ENCODE data around the gene AUTS2. TPM values are rescaled to one million over a fixed set of nuclear protein-coding genes. Genes with fewer than 3 reads are reported as not detected.

The AUTS2 gene
- total and polyA plus RNA-seq, 2 of the 8 experiments (the other 6 are each of a cell fraction or from before 2014, with no cell fraction given), result 25.9 to 101 TPM

- no peak overlapping the region for H3K27ac ChIP-seq (ENCODE audit: low read depth, low read length)
- H3K14ac ChIP-seq (ENCODE audit: insufficient read length), result no peak overlapping the region
- H3K23me2 ChIP-seq (ENCODE audit: low read depth, low read length), result no peaks in the 10 kb centered on the region
- no peak overlapping the region for H3K4ac ChIP-seq (replicated peaks; ENCODE audit: insufficient read length, low read depth, low read length)
- no peaks in the 10 kb centered on the region for H3K79me1 ChIP-seq (ENCODE audit: low read depth, low read length)
- POLR2A ChIA-PET (ENCODE audit: partially characterized antibody), result no interaction called here
- no peak overlapping the region for H2BK20ac ChIP-seq (ENCODE audit: low read length)
- no peak overlapping the region for H4K8ac ChIP-seq (ENCODE audit: extremely low read depth, insufficient read depth, low read length)
- H3K9ac ChIP-seq (replicated peaks in 1 of 4; ENCODE audit: extremely low read depth in 1 of 4, low read depth in 3 of 4, low read length in 3 of 4), result no peak overlapping the region
- H3K23ac ChIP-seq (ENCODE audit: insufficient read length), result no peak overlapping the region
- H2AFZ ChIP-seq (ENCODE audit: low read length), result no peak overlapping the region
- H3K4me3 ChIP-seq (ENCODE audit: extremely low read depth in 1 of 4, insufficient read depth in 2 of 4, low read depth in 3 of 4, low read length in 4 of 4), result no peak overlapping the region
- H4K20me1 ChIP-seq (replicated peaks in 1 of 2; ENCODE audit: control insufficient read depth in 1 of 2, insufficient read depth in 2 of 2, low read length in 2 of 2), result no peaks in the 10 kb centered on the region
- H3K56ac ChIP-seq (replicated peaks; ENCODE audit: insufficient read length, low read depth, low read length), result no peak overlapping the region
- H2BK5ac ChIP-seq (ENCODE audit: low read depth, low read length), result no peak overlapping the region
- no peak overlapping the region for H2AK5ac ChIP-seq (ENCODE audit: low read depth, low read length)
- no peaks in the 10 kb centered on the region for H3K9me3 ChIP-seq (ENCODE audit: insufficient read depth in 2 of 2, low read depth in 1 of 2, low read length in 1 of 2)
- H3K36me3 ChIP-seq (ENCODE audit: control insufficient read depth in 2 of 4, insufficient read depth in 4 of 4, low read length in 3 of 4), result no peaks in the 10 kb centered on the region
- no peak overlapping the region for H2BK120ac ChIP-seq (replicated peaks; ENCODE audit: low read depth, low read length)
- no peak overlapping the region for H4K5ac ChIP-seq (ENCODE audit: insufficient read length, low read depth, low read length)
- CTCF ChIA-PET (ENCODE audit: partially characterized antibody), result no interaction called here
- H3K79me2 ChIP-seq (ENCODE audit: control insufficient read depth in 1 of 2, insufficient read depth in 2 of 2, low read length in 2 of 2), result no peaks in the 10 kb centered on the region
- no peak overlapping the region for H3K4me2 ChIP-seq (ENCODE audit: insufficient read depth in 1 of 2, low read depth in 2 of 2, low read length in 2 of 2)
- H3K27me3 ChIP-seq (replicated peaks in 1 of 4; ENCODE audit: control insufficient read depth in 3 of 4, extremely low read depth in 1 of 4, insufficient read depth in 3 of 4, low read length in 3 of 4), result no peaks in the 10 kb centered on the region
- no peak overlapping the region for H3K18ac ChIP-seq (ENCODE audit: extremely low read depth, low read length)
- no peak overlapping the region for H2BK12ac ChIP-seq (ENCODE audit: low read depth, low read length)
- WGBS, 2 experiments (ENCODE audit: extremely low coverage in 1 of 2, insufficient coverage in 1 of 2, insufficient read length in 1 of 2, insufficient replicate concordance in 2 of 2, low coverage in 1 of 2, low lambda C conversion rate in 2 of 2, missing lambda C conversion rate in 1 of 2), result 92% methylated on average over 5 of the region's 5 CpGs; no CpG with 5 or more reads in 1 of the 2 experiments
- no peaks in the 10 kb centered on the region for H3K4me1 ChIP-seq (replicated peaks in 1 of 4; ENCODE audit: control insufficient read depth in 3 of 4, insufficient read depth in 4 of 4, low read length in 3 of 4)
- H2BK15ac ChIP-seq (ENCODE audit: low read length), result no peak overlapping the region
- DNase-seq (ENCODE audit: low read depth in 1 of 2, low spot score in 2 of 2), result no peak
- no peak overlapping the region for H4K91ac ChIP-seq (replicated peaks; ENCODE audit: insufficient read length, low read length)
- no peak for FAIRE-seq
- TF ChIP-seq TBP (IDR thresholded peaks at IDR 0.05; ENCODE audit: low read depth, low read length) (no peak), BRCA1 (IDR thresholded peaks at IDR 0.05; ENCODE audit: low read depth, low read length) (no peak), JUN (IDR thresholded peaks at IDR 0.05; ENCODE audit: low read depth, low read length) (no peak), TCF12 (IDR thresholded peaks at IDR 0.05; ENCODE audit: low read depth, low read length) (no peak), SUZ12 (IDR thresholded peaks at IDR 0.05; ENCODE audit: low read length) (no peak), CTBP2 (IDR thresholded peaks at IDR 0.05; ENCODE audit: borderline replicate concordance, insufficient read depth, insufficient read length, low read length) (no peak), GABPA (IDR thresholded peaks at IDR 0.05; ENCODE audit: borderline replicate concordance, insufficient read depth, low read length) (no peak), KDM5A (IDR thresholded peaks at IDR 0.05; ENCODE audit: low read length) (no peak), KDM1A (IDR thresholded peaks at IDR 0.05; ENCODE audit: borderline replicate concordance, low read length) (no peak), SAP30 (IDR thresholded peaks at IDR 0.05; ENCODE audit: insufficient read depth, insufficient replicate concordance, low read length) (no peak), SIX5 (IDR thresholded peaks at IDR 0.05; ENCODE audit: low read depth, low read length) (no peak), SP2 (IDR thresholded peaks at IDR 0.05; ENCODE audit: low read length) (no peak), HDAC2 (IDR thresholded peaks at IDR 0.05; ENCODE audit: borderline replicate concordance in 1 of 2, low read depth in 2 of 2, low read length in 2 of 2) (no peak), ASH2L (IDR thresholded peaks at IDR 0.05; ENCODE audit: low read length) (no peak), EP300 (IDR thresholded peaks at IDR 0.05; ENCODE audit: borderline replicate concordance in 1 of 2, low read depth in 2 of 2, low read length in 2 of 2) (no peak)
Observed at GRCh38 chr7:70405241-70405640, 807.0 kb downstream of the AUTS2 start.
